Peyer's patch (tissue), 4 donors: Measurements from ENCODE around the gene HOXC11.

ENCODE experiments used
- POLR2A ChIP-seq, 2 donors: fragments of 450-650 bp; IDR thresholded peaks; one replicate each; pipeline ENCODE4 v1.5.1; 2017; ENCODE audit warnings: antibody characterized with exemption in 2 of 2, mild to moderate bottlenecking in 2 of 2, moderate library complexity in 2 of 2
- TF ChIP-seq, protein P1 (sequence below), 6 experiments: fragments of 450-650 bp in 4 of 6; fragments of 200-600 bp in 2 of 6; sonication (generic) in 1 of 6; IDR thresholded peaks; one replicate each; pipeline ENCODE4 v1.5.1; 2017 to 2019; ENCODE audit warnings: antibody characterized with exemption in 6 of 6, mild to moderate bottlenecking in 3 of 6, moderate library complexity in 1 of 6

DNA sequence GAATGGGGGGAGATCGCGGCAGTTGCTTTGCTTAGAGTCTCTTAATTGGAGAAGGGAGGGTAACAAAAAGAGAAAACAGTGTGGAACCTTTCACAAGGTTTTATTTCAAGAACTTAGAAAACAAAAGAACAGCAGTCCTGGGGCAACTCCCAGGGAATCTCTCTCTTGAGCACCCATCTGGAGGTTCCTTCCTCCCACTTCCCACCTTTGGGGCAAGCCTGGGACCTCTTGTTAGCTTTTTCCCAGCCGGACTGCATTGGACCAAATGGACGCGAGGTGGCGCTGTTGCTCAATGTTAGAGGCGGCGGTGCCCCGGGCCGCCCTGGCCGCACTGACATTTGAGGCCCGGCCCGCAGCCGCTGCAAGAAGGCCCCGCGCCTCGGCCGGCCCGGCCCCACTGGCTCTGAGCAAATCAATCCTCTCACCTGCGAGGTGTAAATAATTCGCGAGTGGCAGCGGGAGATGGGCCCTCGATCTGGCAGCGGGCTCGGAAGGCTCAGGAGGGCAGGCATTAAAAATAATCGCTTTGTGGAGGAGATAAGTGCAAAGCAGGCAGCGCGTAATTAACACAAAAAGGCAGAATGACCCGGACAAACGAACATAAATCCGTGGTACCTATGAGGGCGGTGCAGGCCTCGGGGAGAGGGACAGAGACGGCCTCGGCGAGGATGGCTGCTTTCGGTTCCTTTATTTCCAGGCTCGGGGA, 33.1 kb downstream of the HOXC11 start:
- TF ChIP-seq, protein P1, sequence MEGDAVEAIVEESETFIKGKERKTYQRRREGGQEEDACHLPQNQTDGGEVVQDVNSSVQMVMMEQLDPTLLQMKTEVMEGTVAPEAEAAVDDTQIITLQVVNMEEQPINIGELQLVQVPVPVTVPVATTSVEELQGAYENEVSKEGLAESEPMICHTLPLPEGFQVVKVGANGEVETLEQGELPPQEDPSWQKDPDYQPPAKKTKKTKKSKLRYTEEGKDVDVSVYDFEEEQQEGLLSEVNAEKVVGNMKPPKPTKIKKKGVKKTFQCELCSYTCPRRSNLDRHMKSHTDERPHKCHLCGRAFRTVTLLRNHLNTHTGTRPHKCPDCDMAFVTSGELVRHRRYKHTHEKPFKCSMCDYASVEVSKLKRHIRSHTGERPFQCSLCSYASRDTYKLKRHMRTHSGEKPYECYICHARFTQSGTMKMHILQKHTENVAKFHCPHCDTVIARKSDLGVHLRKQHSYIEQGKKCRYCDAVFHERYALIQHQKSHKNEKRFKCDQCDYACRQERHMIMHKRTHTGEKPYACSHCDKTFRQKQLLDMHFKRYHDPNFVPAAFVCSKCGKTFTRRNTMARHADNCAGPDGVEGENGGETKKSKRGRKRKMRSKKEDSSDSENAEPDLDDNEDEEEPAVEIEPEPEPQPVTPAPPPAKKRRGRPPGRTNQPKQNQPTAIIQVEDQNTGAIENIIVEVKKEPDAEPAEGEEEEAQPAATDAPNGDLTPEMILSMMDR (IDR thresholded peaks at IDR 0.05) = peak; percentile 93 to 97 (median 94)
- no peak for TF ChIP-seq POLR2A (IDR thresholded peaks at IDR 0.05)
